Suppressor macrophage treated with lipopolysaccharide for 1 hour (primary cell): ENCODE results near the gene ZDHHC14.
A peak's percentile ranks its signal among the peaks of the same experiment; 100 is the strongest.
"Not testable (repeated sequence)": the region's sequence is repeated elsewhere in the genome, so short reads cannot be mapped to it uniquely, and the experiment has no call there.

Experiments
- DNase-seq, 3 donors: peaks; one replicate each; pipeline ENCODE4 v3.0.0-alpha.2; 2020 to 2022

ZDHHC14 gene

DNA sequence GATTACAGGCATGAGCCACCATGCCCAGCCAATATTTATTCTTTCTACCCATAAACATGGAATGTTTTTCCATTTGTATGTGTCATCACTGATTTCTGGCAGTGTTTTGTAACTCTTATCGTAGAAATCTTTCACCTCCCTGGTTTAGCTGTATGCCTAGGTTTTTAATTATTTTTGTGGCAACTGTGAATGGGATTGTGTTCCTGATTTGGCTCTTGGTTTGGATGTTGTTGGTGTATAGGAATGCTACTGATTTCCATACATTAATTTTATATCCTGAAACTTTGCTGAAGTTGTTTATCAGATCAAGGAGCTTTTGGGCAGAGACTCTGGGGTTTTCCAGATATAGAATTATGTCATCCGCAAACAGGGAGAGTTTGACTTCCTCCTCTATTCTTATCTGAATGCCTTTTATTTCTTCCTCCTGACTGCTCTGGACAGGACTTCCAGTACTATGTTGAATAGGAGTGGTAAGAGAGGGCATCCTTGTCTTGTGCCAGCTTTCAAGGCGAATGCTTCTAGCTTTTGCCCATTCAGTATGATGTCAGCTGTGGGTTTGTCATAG is 198.6 kb downstream of the ZDHHC14 start:
- DNase-seq: peak; percentile 49 to 55 (median 51)

DNA sequence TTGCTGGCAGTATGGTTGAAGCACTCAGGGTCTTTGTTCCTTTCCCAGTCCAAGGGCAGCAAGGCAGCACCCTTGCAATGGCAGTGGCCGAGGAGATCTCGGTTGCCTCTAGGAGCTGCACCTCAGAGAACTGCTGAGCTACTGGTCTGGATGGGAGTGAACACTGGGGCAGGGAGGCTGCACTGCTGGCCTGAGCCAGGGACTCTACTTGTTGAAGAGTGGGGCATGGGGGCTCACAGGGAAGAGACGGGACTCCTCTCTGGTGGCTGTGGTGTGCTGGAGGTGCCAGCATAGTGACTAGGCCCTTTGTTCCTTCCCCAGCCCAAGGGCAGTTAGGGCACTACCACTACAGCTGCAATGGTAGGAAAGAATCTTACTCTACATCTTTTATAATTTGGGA is 203.0 kb downstream of the ZDHHC14 start:
- DNase-seq: no peak

DNA sequence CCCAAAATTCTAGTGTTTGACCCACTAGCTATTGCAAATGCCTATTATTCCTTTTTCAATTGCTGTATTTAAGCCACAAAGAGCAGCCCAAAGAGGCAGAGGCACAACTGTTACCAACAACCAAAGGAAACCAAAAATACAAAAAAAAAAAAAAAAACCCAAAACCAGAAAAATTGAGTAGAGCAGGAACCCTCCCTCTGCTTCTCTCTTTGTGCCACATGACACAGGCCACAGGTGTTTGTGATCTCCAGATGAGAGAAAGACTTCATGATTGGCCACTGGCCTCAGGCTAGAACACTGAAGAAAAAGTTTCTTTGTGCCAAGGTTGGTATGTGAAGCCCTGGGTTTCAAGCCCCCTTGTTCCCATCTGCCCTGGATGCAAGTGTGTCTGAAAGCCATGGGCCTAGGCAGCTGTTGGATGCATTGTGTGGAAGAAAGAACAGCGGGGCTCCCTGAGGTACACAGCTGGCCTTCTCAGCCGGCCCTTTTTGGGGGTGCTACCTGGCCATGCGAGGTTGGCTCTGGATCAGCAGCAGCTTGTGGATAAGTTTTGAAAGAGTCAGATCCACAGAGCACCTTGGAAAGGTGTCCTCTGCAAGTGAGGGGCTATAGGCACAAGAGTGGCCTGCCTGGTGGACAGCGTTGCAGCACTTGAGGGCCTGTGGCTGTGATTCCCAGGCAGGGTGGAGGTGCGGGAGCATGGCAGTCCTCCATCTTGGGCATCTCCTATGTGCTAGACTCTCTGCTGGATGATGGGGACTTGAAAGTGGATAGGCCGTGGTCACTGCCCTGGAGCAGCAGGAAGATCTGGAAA is 204.5 kb downstream of the ZDHHC14 start:
- DNase-seq: no peak

DNA sequence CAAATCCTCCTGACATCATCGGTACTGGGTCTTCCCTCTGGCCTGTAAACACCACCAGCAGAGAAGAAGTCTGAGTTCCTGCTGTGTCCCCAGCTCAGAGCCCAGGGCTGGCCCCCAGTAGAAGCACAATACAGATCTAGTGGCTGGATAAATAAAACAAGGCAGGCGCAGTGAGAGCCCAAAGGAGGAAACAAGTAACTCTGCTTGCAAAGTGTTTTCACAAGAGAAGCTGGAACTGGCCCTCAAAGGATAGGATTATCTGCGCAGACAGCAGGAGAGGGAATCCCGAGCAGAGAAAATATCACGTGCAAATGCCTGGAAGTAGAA is 205.1 kb downstream of the ZDHHC14 start:
- DNase-seq: no peak

DNA sequence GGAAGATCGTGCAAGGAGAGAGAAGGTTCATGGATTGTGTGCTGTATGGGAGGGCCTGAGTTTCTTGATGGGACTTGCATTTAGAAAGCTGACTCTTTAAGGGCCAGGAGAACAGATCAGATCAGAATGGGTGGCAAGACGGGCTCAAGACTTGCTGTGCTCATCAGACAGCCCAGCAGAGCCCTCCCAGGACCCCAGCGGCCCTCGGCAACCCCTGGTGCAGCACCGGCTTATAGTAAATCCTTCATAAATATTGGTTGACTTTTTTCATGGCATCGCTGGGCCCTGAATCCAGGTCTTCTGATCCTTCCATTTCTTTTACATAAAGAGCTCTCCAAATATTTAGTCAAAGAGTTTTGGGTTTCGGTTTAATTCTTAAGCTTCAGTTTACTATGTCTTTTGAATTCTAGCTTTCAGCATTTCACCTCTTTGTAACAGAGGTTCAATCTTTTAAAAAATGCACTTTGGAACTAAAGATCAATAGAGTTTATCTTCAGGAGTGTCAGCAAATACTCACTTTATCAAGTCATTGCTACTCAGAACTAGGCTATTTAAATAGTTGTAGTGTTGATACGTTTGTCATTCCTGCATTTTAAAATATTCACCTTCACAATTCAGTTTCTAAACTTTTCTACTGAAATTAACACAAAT is 205.6 kb downstream of the ZDHHC14 start:
- DNase-seq: no peak

DNA sequence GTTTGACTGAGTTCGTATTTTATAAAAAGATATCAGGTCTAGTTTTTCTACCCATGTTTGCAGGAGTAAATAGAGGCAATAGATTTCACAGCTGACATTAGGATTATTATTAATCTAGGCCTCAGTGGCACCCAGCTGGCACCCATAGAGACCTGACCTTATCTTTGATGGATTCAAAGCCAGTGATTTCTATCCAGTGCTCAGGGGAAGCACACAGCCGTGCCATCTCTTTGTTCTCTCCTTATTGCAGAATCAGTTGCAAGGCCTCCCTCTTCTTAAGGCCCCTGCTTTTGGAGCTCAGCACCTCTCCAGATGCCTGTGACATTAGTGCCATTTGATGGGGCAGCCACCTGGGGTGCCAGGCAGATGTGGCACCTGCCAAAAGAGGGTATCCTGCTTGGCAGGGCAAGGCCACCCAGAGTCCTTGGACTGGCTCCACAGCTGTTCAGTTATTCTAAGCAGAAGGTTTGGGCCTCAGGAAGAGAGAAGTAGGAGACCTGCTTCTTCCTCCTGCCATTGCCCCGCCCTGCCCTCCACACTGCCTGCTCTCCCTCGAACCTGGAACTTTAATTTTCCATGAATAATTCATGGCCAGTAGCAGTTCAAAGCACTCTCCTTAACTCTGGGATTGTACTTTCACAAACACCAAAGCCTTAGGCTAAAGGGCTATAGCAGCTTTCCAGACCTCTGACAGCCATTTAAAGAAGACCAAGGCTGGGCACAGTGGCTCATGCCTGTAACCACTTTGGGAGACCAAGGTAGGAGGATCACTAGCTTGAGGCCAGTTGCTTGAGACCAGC is 206.3 kb downstream of the ZDHHC14 start:
- DNase-seq: no peak

DNA sequence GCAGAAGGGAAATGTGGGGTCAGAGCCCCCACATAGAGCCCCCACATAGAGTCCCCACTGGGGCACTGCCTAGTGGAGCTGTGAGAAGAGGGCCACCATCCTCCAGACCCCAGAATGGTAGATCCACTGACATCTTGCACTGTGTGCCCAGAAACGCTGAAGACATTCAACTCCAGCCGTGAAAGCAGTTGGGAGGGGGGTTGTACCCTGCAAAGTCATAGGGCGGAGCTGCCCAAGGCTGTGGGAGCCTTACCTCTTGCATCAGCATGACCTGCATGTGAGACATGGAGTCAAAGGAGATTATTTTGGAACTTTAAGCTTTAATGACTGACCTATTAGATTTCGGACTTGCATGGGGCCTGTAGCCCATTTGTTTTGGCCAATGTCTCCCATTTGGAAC is 209.7 kb downstream of the ZDHHC14 start:
- not testable (repeated sequence) for DNase-seq

DNA sequence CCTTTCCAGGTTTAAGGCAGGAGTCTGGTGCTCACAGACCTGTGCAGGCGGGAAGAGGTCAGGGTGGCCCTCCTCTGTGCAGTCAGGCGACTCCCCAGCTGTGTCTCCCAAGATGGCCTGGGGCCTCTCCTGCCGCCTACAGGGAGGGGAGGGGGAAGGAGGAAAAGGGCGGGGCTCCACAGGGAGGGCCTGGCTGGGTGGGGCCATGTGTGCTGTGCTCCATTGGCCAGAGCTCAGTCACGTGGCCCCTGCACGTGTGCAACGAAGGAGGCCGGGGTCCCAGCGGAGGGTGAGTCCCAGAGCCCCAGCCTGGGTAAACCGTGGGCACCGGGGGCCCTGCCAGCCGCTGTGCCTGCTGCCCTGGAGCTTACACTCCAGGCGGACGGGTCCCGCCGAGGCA is 211.6 kb downstream of the ZDHHC14 start:
- no peak for DNase-seq

DNA sequence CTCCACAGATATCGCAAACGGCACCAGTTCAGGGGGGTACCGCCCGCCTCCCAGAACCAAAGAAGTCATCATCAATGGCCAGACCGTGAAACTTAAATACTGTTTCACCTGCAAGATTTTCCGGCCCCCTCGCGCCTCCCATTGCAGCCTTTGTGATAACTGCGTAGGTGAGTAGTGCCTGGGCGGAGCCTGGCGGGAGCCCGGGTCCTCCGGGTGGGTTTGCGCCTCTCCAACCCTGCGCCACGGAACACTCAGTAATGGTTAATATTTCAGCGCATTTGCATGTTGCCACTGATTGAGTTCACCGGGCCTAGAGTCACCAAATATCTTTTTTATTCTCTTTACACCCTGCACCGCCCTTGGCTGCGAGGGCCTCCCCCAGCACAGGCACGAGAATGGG is 212.0 kb downstream of the ZDHHC14 start:
- DNase-seq: no peak

DNA sequence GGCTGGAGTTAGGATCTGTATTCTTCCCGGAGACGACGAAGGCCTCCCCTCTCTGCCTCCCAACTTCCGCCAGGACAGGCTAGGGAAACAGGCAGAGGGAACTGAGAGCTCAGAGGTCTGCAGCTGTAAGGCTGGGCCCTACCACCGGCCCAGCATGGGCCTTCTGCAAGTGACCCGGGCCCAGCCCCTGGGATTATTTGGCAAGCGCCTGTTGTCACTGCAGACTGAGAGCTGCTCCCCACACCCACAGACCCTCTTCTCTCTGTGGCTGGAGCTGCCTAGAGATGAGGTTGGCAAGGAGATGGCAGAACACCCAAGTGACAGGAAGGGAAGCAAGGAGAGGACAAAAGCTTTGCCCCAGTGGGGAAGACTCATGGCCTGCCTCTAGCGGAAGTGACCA is 212.6 kb downstream of the ZDHHC14 start:
- DNase-seq: no peak

DNA sequence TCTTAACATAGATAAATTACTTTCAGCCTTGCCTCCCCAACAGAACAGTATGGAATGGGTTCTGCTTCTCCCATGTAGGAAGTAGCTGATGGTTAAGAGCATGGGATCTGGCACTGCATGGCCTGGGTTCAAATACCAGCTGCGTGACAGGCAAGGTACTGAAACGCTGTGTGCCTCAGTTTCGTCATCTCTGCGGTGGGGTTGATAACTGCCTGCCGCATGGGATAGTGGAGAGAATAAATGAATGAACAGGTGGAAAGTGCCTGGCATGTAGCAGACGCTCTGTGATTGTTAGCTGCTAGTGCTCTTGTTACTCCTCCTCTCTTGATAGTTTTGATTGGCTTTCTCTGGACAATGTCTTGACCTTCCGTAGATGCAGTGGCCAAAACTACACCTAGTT is 213.3 kb downstream of the ZDHHC14 start:
- DNase-seq: no peak

DNA sequence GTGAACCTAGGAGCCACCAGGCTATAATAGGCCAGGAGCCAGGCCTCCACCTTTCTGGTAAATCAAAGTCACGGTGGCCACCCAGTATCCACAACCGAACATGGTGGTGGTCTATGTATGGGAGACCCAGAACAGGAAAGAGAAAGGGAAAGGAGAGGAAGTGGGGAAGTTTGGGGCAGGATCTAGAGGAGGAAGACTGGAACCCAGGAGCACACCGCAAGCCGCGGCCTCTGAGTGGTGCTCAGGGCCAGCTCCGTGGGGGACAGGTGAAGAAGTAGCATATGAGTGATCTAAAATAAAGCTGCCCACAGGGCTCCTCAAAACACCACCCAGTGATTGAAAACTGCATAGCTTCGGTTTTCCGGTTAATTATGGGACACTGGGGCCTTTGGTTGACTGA is 214.8 kb downstream of the ZDHHC14 start:
- no peak for DNase-seq

DNA sequence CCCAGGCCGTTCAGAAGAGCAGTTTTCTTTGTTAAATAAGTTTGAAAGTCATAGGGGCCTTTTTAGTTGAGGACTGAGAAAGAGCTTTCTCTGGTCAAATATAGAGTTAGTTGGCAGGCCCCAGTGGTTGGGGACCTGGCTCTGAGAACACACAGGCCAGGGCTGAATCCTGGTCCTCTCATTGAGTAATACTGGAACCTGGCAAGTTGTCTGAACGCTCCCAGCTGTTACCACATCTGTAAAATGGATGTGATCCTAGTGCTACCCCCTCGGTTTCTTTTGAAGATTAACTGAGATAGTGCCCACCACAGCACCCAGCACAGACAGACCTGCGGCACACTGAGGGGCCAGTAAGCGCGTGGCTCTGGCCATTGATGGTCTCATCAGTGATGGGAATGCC is 215.5 kb downstream of the ZDHHC14 start:
- DNase-seq: no peak

DNA sequence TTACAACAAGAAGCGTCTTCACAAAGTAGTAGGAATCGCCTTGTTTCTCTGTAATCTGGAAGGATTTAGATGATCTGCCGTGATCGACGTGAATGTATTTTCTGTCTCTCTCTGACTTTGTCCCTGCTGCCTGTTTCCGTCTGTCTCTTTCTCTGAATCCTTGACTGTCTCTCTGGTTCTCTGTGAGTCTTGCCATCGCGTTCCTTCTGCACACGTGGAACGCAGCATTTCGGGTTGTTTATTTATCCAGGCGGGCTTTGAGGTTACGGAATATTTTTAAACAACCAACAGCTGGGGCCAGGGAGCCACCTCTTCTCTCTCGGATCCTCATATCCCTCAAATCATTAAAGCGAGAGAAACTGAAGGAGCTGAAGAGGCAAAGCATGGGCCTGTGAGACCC is 215.9 kb downstream of the ZDHHC14 start:
- no peak for DNase-seq

DNA sequence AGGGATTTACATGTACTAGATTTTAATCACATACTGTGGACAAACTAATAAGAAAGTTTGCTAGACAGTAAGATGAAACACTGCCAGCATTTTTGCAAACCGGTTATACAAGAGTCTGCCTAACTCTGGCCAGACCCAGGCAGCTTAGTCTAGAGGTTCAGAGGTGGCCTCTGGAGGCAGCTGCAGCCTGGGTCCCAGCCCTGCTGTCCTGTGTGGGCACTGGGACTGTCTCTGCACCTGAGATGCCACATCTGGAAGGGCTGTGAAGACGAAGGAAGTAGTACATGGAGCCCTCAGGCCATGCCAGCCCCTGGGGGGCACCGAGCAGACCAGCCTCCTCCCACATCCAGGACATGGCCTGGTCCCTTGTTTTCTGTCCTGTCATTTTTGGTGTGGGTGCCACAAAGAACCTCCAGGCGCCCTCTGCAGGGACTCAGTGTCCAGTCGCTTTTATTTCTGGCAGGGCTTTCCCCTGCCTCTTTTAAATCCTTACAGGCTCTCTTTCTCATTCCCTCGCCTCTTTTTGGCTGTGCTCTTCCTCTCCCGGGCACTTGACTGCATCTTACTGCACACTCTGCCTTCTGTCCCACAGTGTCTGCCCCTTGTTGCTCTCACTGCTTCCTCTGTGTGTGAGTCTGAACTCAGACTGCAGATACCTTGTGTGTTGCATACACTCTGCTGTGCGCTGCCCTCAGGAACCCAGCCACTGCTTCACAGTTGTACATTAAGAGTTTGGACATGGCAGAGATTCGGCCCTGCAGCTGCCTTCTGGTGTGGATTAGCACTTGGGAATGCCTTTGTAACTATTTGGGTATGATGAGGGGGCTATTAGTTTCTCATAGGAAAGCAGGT is 216.7 kb downstream of the ZDHHC14 start:
- DNase-seq: peak; percentile 58 to 72 (median 68)

DNA sequence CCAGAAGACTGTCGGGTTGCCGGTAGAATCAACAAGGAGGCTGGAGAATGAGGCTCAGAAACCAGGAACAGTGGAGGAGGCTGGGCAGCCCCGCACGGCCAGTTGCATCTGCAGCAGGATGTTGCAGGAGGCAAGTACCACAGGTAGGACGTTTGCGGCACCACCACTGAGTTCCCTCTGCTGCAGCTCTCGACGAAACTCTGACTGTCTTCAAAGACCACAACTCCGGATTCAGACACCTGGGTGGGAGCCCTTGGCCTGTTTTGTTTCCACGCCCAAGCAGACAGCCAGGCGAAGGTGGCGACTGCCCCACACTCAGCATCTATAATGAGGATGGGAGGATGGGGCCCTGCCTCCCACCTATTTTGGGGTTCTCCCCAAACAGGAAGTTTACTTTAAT is 218.2 kb downstream of the ZDHHC14 start:
- DNase-seq: no peak

DNA sequence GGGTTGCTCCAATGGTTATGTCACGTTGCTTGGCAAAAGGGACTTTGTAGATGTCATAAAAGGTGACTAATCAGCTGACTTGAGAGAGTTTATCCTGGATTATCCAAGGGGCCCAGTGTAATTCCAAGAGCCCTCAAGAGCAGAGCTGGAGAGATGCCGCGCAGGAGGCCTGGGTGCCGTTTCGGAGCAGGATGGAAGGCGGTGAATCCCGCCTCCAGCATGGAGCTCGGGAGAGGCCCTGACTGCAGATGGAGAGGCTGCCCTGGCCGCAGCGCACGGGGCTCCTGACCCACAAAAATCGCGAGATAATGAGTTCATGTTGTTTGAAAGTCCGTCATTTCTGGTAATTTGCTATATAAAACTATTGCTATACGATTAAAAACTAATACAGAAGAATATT is 219.8 kb downstream of the ZDHHC14 start:
- no peak for DNase-seq

DNA sequence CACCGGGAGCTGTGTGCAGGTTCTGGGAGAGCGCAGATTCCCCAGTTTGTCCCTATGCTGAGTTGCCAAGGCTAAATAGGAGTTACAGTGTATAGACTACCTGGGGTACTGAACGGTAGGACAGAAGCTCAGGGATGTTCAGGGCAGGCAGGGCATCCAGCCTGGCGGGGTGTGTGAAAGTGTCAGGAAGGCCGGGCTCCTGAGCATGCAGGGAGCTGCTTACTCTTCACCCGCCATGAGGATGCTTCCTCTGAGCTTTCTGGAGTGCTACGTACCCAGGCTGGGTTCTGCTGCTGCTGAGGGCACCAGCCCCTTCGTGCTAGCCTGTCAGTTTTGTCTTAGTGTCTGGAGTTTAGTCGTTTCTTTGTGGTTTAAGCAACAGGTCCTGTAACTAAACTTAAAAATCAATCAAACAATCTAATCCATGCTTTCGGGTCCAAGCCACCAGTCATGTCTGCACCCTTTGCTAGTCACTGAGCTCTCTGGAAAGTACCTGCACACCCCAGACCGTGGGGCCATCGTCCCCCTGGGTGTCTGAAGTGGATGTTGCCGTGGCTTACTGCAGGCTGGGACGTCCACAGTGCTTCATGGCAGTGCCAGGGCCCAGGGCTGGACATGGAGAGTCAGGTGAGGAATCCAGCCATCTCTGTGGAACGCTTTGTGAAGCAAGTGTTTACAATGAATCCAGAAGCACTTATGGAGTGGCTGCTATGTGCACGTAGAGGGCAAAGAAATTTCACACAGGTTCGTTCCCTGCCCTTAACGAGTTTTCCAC is 221.7 kb downstream of the ZDHHC14 start:
- DNase-seq: no peak

DNA sequence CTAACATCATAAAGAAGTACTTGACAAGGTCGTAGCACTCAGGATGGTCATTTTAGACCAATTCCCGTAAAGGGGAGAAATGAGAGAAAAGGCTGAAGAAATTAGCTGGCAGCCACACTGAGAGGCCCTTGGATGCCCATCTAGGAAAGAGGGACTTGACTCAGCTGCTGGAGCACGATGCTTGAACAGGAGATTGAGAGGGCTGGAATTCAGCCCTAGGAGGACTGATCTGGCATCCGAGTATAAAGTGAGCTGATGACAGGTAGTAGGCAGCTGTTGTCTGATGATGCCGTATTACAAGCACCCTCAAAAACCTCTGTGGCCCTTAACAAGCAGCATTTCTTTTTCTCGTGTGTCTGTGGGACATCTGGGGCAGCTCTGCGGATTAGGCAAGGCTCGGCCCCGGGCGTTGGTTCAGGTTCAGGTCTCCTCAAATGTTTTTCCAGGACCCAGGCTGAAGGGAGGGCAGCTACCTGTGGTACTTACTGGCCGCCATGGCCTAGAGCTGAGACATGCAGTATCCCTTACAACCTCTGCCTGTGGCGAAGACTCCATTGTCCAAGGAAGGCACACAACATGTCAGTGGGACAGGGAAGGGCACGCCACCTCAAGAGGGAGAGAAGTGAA is 222.4 kb downstream of the ZDHHC14 start:
- no peak for DNase-seq

DNA sequence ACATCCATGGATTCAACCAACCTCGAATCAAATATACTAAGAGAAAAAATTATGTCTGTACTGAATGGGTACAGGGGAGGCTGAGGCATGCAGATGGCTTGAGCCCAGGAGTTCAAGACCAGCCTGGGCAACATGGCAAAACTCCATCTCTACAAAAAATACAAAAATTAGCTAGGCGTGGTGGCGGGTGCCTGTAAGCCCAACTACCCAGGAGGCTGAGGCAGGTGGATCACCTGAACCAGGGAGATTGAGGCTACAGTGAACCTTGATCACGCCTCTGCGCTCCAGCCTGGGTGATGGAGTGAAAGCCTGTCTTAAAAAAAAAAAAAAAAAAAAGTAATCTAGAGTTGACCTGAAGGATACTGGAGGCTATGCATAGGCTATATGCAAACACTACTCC is 223.0 kb downstream of the ZDHHC14 start:
- no peak for DNase-seq

DNA sequence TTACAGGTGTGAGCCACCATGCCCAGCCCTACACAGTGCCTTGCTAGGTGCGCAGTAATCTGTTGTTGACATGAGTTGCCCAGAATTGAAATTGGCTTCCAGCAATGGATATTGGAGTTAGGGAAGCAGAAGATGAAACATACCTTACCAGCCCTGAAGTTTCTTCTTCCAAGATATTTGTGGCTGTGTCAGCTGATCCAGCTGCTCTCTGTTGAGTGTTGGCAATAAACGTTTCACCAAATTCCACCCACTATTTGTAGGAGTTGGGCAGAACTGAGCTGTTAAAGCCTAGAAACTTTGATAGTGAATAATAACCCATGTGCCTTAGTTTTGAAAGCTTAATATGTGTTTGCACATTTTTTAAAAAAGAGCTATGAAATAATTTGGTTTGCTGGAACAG is 223.8 kb downstream of the ZDHHC14 start:
- DNase-seq: no peak
